GM18499 (cell line): ENCODE results near the gene GALNT10.

Experiments used
- ATAC-seq: cut with Tn5 transposase; IDR thresholded peaks from one replicate; pipeline ENCODE4 v1.9.1; 2021; ENCODE audit warnings: moderate number of reproducible peaks; ENCODE audit not compliant: insufficient read depth, unreplicated experiment

GALNT10 gene

DNA sequence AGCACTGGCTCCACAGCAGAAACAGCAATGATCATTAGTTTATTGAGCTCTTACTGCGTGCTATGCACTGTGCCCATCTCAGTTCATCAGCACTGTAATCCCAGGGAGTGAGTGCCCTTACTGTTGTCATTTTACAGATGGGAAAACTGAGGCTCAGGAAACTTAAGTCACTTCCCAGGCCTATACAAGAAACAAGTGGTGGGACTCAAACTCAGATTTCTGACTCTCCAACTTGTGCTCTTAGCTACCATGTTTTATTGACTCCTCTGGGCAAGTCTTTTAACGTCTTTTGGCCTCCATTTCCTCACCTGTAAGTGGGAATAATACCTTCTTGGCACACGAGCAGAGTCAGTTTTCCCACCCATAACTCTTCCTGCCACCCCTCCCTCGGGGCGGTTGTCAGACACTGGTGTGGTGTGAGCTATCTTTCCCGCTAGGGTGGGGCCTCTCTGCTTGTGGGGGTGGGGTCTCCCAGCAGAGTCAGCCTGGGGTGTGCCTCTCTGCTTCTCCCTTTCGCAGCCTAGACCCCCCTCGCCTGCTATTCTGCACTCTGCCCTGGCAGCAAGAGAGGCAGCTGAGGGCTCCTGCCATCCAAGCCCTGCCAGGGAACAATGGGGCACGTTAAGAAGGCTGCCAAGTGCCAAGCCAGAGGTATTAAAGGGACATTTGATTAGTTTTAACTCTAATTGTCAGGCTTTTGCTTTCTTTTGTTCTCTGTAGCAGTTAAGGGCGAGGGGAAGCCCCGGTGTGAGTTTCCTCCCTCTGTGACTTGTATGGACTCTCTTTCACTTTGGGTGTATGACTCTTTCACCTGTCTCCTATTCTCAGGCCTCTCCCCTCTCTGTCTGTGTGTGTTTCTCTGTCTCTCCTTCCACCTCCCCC lies 12.1 kb downstream of the GALNT10 start:
- peak; percentile 98 for ATAC-seq

DNA sequence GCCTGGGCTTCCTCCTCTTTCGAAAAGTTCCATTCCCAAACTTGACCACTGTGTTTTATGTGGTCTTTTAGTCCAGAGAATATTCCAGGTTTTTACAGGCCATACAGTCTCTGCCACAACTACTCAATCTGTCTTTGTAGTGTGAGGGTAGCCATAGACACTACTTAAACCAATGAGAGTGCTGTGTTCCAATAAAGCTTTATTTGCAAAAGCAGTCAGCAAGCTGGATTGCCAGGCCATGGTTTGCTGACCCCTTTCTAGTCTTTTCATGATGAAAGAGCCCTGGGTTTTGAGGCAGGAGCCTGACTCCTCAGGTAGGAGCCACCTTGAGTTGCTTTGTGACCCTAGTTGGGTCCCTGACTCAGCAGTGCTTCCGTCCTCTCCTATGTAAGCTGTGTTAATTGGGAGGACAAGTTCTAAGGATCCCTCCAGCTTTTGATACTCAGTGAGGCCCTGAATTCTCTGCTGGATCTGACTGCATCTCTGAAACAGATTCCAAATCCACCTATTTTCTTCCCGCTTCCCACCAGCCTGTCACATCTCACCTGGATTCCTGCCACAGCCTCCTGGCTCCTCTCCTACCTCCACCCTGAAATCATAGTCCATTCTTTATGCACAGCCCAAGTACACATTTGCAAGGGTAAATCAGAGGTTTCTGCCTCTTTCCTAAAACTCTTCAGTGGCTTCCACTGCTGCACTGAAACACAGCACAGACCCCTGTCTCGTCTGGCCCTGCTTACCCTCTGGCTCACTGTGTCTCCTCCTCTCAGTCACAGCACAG lies 13.5 kb downstream of the GALNT10 start:
- ATAC-seq = no peak

DNA sequence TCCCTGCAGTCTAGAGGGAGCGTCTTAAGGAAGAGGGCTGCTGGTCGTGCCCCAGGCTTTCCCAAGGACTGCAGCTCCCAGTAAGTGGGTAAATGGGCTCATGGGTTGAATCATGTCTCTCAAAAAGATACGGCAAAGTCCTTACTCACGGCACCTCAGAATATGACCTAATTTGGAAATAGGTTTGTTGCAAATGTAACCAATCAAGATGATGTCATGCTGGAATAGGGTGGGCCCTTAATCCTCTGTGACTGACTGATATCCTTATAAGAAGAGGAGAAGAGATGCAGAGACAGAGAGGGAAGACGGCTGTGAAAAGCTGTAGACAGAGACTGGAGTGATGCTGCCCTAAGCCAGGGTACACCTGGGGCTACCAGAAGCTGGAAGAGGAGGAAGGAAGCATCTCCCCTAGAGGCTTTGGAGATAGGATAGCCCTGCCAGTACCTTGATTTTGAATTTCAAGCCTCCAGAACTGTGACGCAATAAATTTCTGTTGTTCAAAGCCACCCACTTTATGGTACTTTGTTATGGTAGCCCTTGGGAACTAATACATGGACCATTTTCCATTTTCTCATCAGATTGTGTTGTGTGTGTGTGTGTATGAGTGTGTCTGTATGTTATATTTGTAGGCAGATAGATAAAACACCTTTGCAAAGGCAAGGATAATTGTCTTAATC lies 15.0 kb downstream of the GALNT10 start:
- no peak for ATAC-seq

DNA sequence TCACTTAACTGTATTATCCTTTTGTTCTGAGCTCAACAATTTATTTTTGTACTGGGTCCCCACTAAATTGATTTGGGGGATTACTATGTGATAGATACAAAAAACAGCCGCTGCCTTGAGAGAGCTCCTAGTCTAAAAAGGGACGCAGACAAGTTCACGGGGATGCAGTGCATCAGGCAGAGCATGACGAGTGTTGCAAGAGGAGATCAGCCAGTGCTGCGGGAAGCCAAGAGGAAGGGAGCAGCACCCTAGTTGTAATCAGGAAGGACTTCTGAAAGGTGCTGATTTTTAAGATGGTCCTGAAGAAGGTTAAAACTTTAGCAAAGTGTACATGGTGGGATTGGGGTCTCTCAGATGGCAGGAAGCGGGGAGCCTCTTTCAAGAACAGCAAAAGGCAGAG lies 15.8 kb downstream of the GALNT10 start:
- no peak for ATAC-seq

DNA sequence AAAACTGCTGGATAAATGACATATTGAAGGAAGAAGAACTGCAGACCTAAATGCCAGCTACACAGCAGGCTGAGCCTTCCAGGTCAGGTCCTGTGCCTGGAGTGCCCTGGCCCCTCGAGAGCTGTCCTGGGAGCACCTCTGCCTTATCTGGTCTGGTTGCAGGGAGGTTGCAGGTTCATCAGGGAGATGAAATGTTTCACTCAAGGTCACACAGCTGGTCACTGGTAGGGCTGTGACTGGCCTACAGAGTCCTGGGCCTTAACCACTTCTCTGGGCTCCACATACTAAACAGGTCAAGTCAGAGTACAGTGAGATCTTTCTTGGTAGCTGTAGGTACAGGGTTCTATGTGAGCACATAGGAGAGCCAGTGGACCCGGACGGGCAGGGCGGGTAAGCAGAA lies 16.7 kb downstream of the GALNT10 start:
- ATAC-seq = no peak

DNA sequence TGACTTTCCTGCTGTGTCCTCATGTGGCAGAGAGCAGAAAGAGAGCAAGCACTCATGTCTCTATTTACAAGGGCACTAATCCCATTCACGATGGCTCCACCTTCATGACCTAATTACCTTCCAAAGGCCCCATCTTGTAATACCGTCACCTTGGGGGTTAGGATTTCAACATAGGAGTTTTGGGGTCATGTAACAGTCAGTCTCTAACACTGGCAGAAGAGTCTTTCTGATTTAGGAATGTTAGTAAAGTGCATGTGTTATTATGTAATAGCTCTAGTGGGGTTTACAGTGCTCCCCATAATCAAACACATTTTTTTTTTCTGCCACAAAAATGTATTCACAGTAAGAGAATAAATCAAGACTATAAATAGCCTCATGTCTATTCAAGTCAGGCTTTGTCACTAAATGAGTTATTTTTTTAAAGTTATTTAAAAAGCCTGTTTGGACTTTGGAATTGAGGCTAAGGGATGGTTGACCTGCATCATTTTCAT lies 19.1 kb downstream of the GALNT10 start:
- ATAC-seq = no peak

DNA sequence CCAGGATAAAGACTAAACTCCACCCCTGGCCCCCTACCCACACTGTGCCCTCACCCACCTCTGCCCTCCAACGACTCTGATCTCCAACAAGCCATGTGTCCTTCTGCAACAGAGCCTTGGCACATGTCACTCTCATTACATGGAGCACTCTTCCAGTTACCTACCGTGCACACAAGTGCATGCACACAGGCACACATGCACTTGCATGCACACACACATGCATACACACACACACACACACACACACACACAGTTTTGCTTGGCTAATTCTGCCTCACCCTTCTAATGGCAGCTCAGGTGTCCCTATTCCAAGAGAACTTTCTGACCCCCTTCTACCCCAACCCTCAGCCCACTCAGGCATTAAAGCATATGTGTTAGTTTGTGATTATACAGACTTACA lies 19.6 kb downstream of the GALNT10 start:
- no peak for ATAC-seq

DNA sequence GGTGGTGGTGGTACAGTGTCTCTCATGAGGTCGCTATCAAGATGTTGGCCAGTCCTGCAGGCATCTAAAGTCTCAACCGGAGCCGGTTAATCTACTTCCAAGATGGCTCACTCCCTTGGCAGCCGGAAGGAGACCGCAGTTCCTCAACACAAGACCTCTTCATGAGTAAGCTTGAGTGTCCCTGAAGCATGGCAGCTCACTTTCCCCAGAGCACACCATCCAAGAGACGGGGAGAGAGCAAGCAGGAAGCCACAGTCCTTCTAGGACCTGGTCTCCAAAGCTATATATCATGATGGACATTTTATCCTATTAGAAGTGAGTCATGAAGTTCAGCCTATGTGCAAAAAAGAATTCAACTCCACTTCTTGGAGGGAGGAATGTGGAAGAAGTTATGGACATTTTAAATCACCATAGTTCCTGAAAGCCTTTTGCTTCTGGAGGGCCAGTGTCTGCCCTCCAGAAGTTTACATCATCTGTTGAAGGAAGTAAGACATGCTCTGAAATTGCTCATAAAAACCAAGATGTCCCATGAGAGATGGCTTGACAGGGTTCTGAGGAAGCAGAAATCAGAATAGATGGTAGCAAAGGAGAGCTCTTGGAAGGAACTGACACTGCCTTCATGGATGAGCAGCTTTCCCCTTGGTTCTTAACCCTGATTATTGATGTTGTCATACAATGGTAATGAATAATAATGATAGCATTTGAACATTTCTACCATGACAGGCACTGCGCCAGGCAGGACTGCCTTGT lies 21.3 kb downstream of the GALNT10 start:
- no peak for ATAC-seq

DNA sequence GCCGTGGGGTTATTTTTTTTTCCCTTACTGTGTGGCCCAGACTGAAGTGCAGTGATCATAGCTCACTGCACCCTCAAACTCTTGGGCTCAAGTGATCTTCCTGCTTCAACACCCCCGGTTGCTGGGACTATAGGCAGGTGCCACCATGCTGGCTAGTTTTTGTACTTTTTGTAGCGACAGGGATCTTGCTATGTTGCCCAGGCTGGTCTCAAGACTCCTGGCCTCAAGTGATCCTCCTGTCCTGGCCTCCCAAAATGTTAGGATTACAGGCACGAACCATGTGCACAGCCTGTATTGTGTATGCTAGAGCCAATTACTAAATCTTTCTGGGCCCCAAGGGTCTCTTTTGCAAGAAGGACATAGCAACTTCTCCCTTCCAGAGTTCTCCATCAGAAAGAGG lies 23.1 kb downstream of the GALNT10 start:
- no peak for ATAC-seq

DNA sequence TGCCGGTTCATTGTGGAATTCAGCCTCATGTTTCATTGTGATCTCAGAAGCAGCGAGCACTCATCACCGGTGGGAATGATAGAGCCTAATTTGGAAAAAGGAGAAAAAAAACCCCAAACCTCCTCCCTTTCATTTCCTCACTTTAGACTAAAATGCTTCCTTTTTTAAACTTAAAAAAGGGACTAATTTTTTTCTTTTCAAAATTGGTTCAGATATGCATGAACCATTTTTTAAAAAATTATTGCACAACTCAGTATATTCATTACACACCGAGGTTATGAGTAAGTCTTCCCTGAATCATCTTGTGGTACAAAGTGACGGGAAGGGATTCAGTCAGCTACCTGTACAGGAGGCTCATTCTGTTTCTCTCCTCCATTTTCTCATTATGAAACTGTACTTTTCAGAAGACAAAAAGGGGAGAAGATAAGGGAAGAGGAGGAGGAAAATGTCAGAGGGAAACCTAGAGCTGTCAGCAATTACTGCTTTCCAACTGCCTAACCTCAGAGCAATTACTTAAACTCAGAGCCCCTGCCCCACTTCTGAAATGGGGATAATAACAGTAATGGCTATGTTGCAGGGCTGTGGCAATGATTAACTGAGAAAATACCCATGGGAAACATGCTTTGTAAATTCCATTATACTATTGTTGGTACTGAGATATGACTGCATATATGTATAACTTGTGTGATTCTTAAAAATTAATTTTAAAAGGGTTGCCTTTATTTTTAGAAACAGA lies 24.0 kb downstream of the GALNT10 start:
- peak; percentile 79 for ATAC-seq

DNA sequence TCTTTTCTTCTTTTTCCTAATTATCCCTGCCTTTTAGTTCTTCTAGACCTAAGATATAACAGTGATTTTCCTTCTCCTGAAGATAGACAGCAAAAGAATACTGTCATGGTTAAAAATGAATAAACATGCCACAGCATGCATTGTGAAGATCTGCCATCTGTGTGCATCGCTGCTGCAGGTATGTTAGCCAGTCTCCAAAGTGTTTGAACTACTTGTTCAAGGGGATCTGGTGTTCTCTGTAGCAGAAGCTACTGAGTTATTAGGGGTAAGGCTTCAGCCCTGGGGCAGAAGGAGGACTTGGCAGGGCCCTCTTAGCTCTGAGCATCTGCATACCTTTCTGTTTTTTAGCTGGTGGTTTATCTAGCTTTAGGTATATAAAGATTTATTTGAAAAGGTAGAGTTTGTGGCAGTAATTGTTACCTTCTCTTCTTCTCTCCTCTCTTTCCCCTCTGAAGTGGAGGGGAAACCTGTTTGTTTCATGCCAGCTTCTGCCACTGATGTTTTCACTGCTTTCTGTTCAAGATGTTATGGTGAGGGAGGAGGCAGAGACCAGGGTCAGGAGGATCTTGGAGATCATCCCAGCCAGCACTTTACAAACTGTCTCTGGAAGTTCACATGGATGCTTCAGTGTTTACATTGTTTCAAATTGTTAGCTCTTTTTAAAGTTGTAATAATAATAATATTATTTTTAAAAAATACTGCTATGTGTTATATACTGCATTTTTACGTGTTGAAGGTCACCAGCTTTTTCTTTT lies 25.2 kb downstream of the GALNT10 start:
- ATAC-seq = no peak

DNA sequence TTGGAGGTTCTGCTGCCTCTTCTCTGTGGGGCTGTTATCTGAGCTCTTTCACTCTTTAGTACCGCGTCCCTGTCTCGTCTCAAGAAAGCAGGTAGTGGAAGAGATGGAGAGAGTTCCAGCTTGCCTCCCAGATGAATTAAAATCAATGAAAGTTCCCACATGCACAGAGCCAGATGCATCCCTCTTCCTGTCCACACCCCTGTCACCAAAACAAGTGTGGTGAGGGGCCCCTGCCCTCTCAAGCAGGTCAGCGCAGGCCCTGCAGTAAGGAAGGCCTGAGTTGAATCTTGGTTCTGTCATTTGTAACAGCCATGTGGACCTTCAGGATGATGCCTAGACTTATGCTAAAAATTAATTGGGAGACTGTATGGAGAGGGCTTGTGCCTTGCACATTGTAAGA lies 26.9 kb downstream of the GALNT10 start:
- ATAC-seq = no peak

DNA sequence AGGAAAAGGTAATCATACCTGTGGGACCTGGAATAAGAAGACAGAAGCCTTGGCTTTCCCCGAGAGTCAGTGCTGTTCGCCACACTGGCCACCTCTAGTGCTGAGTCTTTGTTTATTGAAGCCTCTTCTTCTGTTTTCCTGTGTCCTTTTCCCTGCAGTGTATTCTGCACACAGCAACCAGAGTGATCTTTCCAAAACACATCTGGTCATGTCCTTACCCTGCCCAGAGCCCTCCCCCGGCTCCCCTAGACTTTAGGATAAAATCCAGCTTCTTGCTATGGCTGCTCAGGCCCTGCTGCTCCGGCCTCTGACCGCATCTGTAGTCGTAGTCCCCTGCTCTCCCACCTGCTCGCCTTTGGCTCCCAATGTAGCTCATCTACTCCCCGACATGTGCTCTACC lies 28.3 kb downstream of the GALNT10 start:
- ATAC-seq = no peak

DNA sequence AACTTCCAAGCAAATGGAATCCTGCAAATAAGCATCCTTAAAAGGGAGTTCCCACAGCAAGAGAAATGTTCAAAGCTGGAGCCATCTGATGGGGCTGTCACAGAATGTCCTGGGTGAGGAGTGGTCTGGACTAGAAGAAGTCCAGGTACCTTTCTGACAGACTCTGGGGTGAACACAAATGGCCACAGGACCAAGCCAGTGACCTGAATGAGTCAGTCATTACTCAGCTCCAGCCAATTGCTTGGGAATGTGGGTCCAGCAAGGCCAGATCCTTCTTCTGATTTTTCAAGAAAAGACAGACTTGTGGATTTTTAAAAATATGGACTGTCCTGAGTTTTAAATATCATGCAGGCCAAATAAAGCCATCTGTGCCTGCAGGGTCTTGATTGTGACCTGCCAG lies 30.1 kb downstream of the GALNT10 start:
- no peak for ATAC-seq

DNA sequence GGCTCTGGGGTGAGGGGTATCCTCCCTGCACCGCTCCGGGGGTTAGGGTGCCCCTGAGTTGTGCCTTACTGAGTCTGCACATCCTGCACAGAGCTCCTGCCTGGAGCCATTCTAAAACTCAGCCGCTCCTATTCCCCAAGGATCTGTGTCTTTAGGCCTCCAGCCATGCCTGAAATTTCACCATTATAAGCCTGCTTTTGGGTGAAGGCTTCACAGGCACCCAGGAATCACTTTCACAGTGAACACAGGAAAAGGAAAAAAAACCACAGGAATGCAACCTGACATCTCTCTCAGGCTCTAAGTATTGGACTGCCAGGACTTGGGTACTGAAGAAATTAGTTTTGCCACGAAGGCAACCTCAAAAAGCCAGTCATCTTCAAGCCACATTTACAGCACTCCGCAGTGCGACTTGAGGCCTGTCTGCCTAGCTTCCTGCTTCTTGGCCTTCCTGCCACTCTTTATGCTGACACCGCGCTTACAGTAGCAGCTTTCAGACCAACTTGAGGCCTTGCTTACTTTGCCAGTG lies 30.9 kb downstream of the GALNT10 start:
- no peak for ATAC-seq

DNA sequence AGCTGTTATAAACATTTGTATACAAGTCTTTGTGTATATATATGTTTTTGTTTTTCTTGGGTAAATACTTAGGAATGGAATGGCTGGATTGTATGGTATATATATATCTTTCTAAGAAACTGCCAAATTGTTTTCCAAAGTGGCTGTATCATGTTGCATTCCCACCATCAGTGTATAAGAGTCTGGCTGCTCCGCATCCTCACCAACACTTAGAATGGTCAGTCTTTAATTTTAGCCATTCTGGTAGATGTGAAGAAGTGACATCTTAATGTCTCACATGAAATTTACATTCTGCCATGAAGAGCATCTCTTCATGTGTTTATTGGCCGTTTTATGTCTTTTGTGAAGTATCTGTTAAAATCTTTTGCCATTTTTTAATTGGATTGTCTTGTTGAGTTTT lies 31.9 kb downstream of the GALNT10 start:
- ATAC-seq = no peak

DNA sequence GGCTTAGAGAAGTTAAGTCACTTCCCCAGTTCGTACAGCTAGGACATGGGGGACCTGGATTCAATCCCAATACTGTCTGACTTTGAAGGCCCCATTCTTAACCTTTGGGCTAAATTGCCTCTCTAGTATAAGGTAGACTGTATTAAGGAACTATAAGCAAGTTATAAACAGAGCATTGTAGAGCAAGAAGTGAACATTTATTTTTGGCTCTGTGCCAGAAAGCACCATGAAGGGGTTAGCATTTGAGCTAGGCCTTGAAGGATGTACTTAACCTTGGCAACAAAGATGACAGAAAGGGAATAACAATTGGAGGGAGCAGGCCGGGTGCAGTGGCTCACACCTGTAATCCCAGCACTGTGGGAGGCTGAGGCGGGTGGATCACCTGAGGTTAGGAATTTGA lies 32.8 kb downstream of the GALNT10 start:
- ATAC-seq = no peak

DNA sequence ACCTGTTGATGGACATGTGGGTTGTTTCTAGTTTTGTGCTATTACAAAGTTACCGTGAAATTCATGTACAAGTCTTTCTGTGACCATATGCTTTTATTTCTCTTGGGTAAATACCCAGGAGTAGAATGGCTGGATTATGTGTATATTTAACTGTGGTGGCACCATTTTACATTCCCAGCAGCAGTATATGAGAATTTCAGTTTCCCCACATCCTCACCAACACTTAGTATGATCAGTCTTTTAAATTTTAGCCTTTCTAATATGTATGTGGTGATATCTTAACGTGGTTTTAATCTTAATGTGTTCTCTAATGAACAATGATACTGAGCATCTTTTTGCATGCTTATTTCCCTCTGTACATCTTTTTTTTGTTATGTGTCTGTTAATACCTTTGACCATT lies 36.6 kb downstream of the GALNT10 start:
- ATAC-seq = no peak

DNA sequence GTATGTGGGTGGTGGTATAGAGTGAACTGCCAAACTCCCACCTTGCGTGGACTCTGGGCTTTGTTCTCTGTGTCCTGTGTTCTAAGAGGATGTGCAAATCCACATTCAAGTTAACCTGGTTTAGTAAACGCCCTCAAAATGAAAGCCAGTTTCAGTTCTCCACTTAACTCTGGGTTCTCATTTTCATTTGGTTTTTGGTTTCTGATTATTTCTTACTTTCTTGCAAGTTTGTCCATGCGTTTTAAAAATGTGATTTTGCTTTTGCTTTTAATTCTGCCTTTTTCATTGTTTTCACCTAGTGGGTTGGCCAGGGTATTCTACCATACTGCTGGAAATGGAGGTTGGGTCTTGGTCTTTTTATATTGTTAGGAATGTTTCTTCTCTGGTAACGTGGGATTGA lies 38.2 kb downstream of the GALNT10 start:
- peak; percentile 90 for ATAC-seq
